OCI-LY1 (cell line): ENCODE results near the gene MAP3K14.

Experiments
- EZH2 ChIP-seq: fragments of 200-600 bp; sonication (generic), shearing (Covaris generic); IDR thresholded peaks from 2 replicates; pipeline ENCODE4 v1.8.0; 2017; ENCODE audit warnings: borderline replicate concordance, mixed run types, mild to moderate bottlenecking, antibody characterized with exemption, low read length, moderate library complexity, mixed read lengths
- TF ChIP-seq, protein P1 (sequence below): fragments of 200-600 bp; sonication (generic), shearing (Covaris generic); IDR thresholded peaks from 2 replicates; pipeline ENCODE4 v1.5.1; 2017; ENCODE audit warnings: mild to moderate bottlenecking, antibody characterized with exemption, low read length, moderate library complexity, mixed read lengths

DNA sequence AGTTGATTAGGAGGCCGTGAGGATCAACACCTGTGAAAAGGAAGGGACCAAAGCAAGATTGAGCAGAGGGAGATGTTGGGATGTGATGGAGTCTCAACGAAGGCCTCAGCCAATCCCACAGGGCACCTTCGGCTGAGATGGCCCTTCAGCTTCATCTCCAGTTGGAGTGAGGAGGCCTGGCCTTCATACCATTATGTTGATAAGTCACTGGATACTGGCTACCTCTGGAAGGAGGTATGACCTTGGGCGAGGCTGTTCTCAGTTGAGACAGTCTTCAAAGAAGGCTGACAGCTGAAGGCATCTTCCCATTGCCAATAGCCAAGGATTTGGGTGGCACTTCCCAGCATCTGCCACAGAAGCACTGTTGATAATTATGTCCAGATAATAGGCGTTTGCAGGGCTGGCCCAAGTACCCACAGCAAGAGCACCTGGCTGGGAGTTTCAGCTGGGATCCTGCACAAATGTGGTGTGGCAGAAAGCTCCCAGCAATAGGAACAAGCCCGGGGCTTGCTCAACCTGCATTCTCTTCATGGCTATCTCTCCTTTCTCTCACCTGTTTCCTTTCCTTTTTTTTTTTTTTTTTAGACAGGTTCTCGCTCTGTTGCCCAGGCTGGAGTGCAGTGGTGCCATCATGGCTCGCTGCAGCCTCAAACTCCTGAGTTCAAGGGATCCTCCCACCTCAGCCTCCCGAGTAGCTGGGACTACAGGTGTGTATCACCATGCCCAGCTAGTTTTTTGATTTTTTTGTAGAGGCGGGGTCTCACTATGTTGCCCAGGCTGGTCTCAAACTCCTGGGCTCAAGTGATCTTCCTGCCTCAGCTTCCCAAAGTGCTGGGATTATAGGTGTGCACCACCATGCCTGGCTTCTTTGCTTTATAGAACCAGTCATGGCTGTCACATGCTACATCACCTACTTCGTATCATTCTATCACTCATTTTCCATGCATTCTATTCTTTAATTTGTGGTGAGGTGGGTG, 18.2 kb upstream of the MAP3K14 start:
- TF ChIP-seq, protein P1, sequence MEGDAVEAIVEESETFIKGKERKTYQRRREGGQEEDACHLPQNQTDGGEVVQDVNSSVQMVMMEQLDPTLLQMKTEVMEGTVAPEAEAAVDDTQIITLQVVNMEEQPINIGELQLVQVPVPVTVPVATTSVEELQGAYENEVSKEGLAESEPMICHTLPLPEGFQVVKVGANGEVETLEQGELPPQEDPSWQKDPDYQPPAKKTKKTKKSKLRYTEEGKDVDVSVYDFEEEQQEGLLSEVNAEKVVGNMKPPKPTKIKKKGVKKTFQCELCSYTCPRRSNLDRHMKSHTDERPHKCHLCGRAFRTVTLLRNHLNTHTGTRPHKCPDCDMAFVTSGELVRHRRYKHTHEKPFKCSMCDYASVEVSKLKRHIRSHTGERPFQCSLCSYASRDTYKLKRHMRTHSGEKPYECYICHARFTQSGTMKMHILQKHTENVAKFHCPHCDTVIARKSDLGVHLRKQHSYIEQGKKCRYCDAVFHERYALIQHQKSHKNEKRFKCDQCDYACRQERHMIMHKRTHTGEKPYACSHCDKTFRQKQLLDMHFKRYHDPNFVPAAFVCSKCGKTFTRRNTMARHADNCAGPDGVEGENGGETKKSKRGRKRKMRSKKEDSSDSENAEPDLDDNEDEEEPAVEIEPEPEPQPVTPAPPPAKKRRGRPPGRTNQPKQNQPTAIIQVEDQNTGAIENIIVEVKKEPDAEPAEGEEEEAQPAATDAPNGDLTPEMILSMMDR, result no peak
- TF ChIP-seq EZH2, result no peak
